ENCODE measurements around the gene LILRB5.
"Not testable (repeated sequence)": the region's sequence is repeated elsewhere in the genome, so short reads cannot be mapped to it uniquely, and the experiment has no call there.

LILRB5 gene

GRCh38 chr19:54214734-54215133, 42.3 kb downstream of the LILRB5 start:
- not testable (repeated sequence) for H3K27ac ChIP-seq (ENCODE audit: low read length); H3K4me3 ChIP-seq (ENCODE audit: low read length); H3K9me3 ChIP-seq (ENCODE audit: control insufficient read depth, insufficient read depth, low read length); H3K4me1 ChIP-seq (ENCODE audit: control insufficient read depth, insufficient read depth, low read length); H3K36me3 ChIP-seq (ENCODE audit: control insufficient read depth, insufficient read depth, low read length); H3K27me3 ChIP-seq (ENCODE audit: control insufficient read depth, insufficient read depth, low read length); DNase-seq (ENCODE audit: low read depth, low spot score)
- WGBS (ENCODE audit: insufficient coverage, insufficient read length), result no CpG with 5 or more reads among the region's 19 CpGs

GRCh38 chr19:54214217-54214616, 42.9 kb downstream of the LILRB5 start:
- not testable (repeated sequence) for H3K36me3 ChIP-seq (ENCODE audit: control insufficient read depth, insufficient read depth, low read length)

DNA sequence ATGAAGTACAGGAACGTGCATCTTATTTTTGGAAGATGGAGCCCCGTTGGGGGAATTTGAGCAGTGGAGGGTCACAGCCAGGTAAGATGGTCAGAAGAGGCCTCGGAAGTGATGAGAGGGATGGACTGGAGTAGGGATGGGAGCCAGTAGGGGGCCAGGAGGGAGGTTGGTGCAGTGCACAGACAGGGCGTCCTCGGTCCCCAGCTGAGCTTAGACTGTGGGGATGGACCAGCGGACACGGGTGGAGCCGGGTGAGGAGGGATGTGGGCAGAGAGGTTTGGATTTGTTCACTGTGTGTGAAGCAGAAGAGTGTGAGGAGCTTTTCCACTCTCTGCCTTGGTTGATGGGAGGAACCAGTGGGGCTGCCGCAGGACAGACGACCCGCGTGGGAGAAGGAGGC, 45.8 kb downstream of the LILRB5 start:
- WGBS (ENCODE audit: insufficient coverage, insufficient read length), result no CpG with 5 or more reads among the region's 12 CpGs
- 0 out of 2 replicates have a peak, but pooled peaks cover 3% of the 10 kb centered on the region for H3K4me1 ChIP-seq (ENCODE audit: control insufficient read depth, insufficient read depth, low read length)
- no peaks in the 10 kb centered on the region for H3K9me3 ChIP-seq (ENCODE audit: control insufficient read depth, insufficient read depth, low read length)
- H3K4me3 ChIP-seq (ENCODE audit: low read length), result no peak overlapping the region
- DNase-seq (ENCODE audit: low read depth, low spot score), result no peak
- no peaks in the 10 kb centered on the region for H3K27me3 ChIP-seq (ENCODE audit: control insufficient read depth, insufficient read depth, low read length)
- peaks cover 18% of the 10 kb centered on the region for H3K36me3 ChIP-seq (ENCODE audit: control insufficient read depth, insufficient read depth, low read length)
- no peak overlapping the region for H3K27ac ChIP-seq (ENCODE audit: low read length)

More at GRCh38 chr19:54214217-54214616, 42.9 kb downstream of the LILRB5 start:
- H3K27ac ChIP-seq (ENCODE audit: low read length); H3K4me1 ChIP-seq (ENCODE audit: control insufficient read depth, insufficient read depth, low read length); H3K27me3 ChIP-seq (ENCODE audit: control insufficient read depth, insufficient read depth, low read length); H3K9me3 ChIP-seq (ENCODE audit: control insufficient read depth, insufficient read depth, low read length); H3K4me3 ChIP-seq (ENCODE audit: low read length); DNase-seq (ENCODE audit: low read depth, low spot score): not testable (repeated sequence)
- no CpG with 5 or more reads among the region's 5 CpGs for WGBS (ENCODE audit: insufficient coverage, insufficient read length)

GRCh38 chr19:54209811-54210494, 47.1 kb downstream of the LILRB5 start:
- 0 out of 2 replicates have a peak, but pooled peaks cover 3% of the 10 kb centered on the region for H3K4me1 ChIP-seq (ENCODE audit: control insufficient read depth, insufficient read depth, low read length)
- no peaks in the 10 kb centered on the region for H3K27me3 ChIP-seq (ENCODE audit: control insufficient read depth, insufficient read depth, low read length)
- H3K9me3 ChIP-seq (ENCODE audit: control insufficient read depth, insufficient read depth, low read length), result no peaks in the 10 kb centered on the region
- no peak overlapping the region for H3K27ac ChIP-seq (ENCODE audit: low read length)
- H3K36me3 ChIP-seq (ENCODE audit: control insufficient read depth, insufficient read depth, low read length), result peaks cover 27% of the 10 kb centered on the region
- WGBS (ENCODE audit: insufficient coverage, insufficient read length), result no CpG with 5 or more reads among the region's 10 CpGs
- no peak overlapping the region for H3K4me3 ChIP-seq (ENCODE audit: low read length)
- DNase-seq (ENCODE audit: low read depth, low spot score), result no peak

GRCh38 chr19:54209058-54209810, 47.8 kb downstream of the LILRB5 start:
- Histone ChIP-seq H3K9me3 (ENCODE audit: control insufficient read depth, insufficient read depth, low read length) (no peaks in the 10 kb centered on the region), H3K36me3 (ENCODE audit: control insufficient read depth, insufficient read depth, low read length) (peaks cover 31% of the 10 kb centered on the region), H3K4me3 (ENCODE audit: low read length) (no peak overlapping the region), H3K27me3 (ENCODE audit: control insufficient read depth, insufficient read depth, low read length) (no peaks in the 10 kb centered on the region), H3K4me1 (ENCODE audit: control insufficient read depth, insufficient read depth, low read length) (0 out of 2 replicates have a peak, but pooled peaks cover 3% of the 10 kb centered on the region), H3K27ac (ENCODE audit: low read length) (no peak overlapping the region)
- no CpG with 5 or more reads among the region's 24 CpGs for WGBS (ENCODE audit: insufficient coverage, insufficient read length)
- DNase-seq (ENCODE audit: low read depth, low spot score), result no peak

DNA sequence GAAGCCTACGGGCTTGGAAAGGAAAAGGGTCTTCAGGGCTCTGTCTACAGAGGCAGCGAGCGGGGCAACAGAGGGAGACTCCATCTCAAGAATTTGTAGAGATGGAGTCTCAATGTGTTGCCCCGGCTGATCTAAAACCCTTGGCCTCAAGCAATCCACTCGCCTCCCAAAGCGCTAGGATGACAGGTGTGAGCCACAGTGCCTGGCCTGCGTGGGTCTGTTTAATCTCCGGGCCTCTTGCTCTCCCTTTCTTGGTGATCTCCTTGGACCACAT, 48.4 kb downstream of the LILRB5 start:
- no peaks in the 10 kb centered on the region for H3K27me3 ChIP-seq (ENCODE audit: control insufficient read depth, insufficient read depth, low read length)
- no peak overlapping the region for H3K4me3 ChIP-seq (ENCODE audit: low read length)
- no peak for DNase-seq (ENCODE audit: low read depth, low spot score)
- peaks cover 34% of the 10 kb centered on the region for H3K36me3 ChIP-seq (ENCODE audit: control insufficient read depth, insufficient read depth, low read length)
- no peak overlapping the region for H3K27ac ChIP-seq (ENCODE audit: low read length)
- WGBS (ENCODE audit: insufficient coverage, insufficient read length), result no CpG with 5 or more reads among the region's 8 CpGs
- H3K9me3 ChIP-seq (ENCODE audit: control insufficient read depth, insufficient read depth, low read length), result no peaks in the 10 kb centered on the region
- 0 out of 2 replicates have a peak, but pooled peaks cover 3% of the 10 kb centered on the region for H3K4me1 ChIP-seq (ENCODE audit: control insufficient read depth, insufficient read depth, low read length)

DNA sequence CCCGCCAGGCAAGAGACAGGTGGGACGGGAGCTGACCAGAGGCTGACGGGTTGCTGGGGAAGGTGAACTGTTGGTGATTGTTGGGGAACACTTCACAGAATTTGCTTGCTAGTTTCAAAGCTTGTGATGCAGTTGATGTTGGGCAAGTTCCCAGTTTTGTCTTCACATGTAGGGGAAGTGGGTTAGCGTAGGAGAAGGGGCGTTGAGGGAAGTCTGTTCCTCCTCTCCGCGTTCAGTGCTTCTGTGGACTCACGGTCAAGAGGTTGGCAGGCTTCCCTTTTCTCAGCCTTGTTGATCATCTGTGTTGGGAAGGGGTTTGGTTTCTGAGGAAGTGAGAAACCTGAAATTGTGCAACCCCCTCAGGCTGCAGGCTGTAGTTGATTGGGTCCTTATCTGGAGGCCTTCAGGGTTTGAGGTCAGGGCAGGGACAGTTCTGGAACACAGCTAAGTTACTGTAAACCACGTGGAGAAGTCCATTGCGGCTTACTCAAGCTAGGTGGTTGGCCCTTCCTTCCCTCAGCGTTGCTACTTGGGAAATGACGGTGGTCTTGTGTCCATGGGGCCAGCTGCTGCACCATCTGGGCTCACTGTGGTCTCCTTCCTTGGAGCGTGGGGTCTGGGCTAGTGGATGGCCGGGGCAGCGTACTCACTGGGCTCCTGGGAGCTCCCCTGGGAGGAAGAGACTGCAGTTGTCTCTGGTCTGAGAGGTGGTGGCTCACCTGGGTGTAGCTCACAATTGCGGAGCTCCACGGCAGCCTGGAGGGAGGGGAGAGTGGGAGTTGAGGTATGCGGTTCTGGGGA, 48.9 kb downstream of the LILRB5 start:
- H3K27me3 ChIP-seq (ENCODE audit: control insufficient read depth, insufficient read depth, low read length), result no peaks in the 10 kb centered on the region
- H3K27ac ChIP-seq (ENCODE audit: low read length), result no peak overlapping the region
- WGBS (ENCODE audit: insufficient coverage, insufficient read length), result no CpG with 5 or more reads among the region's 18 CpGs
- H3K36me3 ChIP-seq (ENCODE audit: control insufficient read depth, insufficient read depth, low read length), result peaks cover 39% of the 10 kb centered on the region
- H3K4me3 ChIP-seq (ENCODE audit: low read length), result no peak overlapping the region
- H3K4me1 ChIP-seq (ENCODE audit: control insufficient read depth, insufficient read depth, low read length), result 0 out of 2 replicates have a peak, but pooled peaks cover 3% of the 10 kb centered on the region
- DNase-seq (ENCODE audit: low read depth, low spot score), result no peak
- no peaks in the 10 kb centered on the region for H3K9me3 ChIP-seq (ENCODE audit: control insufficient read depth, insufficient read depth, low read length)

GRCh38 chr19:54207676-54207982, 49.4 kb downstream of the LILRB5 start:
- Histone ChIP-seq H3K4me1 (ENCODE audit: control insufficient read depth, insufficient read depth, low read length) (0 out of 2 replicates have a peak, but pooled peaks cover 3% of the 10 kb centered on the region), H3K4me3 (ENCODE audit: low read length) (no peak overlapping the region), H3K36me3 (ENCODE audit: control insufficient read depth, insufficient read depth, low read length) (peaks cover 45% of the 10 kb centered on the region), H3K27ac (ENCODE audit: low read length) (no peak overlapping the region), H3K9me3 (ENCODE audit: control insufficient read depth, insufficient read depth, low read length) (no peaks in the 10 kb centered on the region), H3K27me3 (ENCODE audit: control insufficient read depth, insufficient read depth, low read length) (no peaks in the 10 kb centered on the region)
- no peak for DNase-seq (ENCODE audit: low read depth, low spot score)
- no CpG with 5 or more reads among the region's 5 CpGs for WGBS (ENCODE audit: insufficient coverage, insufficient read length)

DNA sequence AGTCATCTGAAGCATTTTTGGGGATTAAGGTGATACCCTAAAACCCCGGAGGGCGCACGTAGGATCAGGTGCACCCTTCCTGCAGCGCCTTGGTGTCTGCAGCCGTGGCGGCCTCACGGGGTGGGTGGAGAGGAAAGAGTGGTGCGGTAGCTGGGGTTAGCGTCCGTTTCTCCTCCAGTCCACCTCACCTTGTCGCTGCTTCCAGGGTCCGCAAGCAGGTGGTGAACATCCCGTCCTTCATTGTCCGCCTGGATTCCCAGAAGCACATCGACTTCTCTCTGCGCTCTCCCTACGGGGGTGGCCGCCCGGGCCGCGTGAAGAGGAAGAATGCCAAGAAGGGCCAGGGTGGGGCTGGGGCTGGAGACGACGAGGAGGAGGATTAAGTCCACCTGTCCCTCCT, 49.9 kb downstream of the LILRB5 start:
- H3K27ac ChIP-seq (ENCODE audit: low read length); DNase-seq (ENCODE audit: low read depth, low spot score); H3K4me1 ChIP-seq (ENCODE audit: control insufficient read depth, insufficient read depth, low read length); H3K27me3 ChIP-seq (ENCODE audit: control insufficient read depth, insufficient read depth, low read length); H3K9me3 ChIP-seq (ENCODE audit: control insufficient read depth, insufficient read depth, low read length); H3K4me3 ChIP-seq (ENCODE audit: low read length): not testable (repeated sequence)
- peaks cover 49% of the 10 kb centered on the region for H3K36me3 ChIP-seq (ENCODE audit: control insufficient read depth, insufficient read depth, low read length)
- WGBS (ENCODE audit: insufficient coverage, insufficient read length), result no CpG with 5 or more reads among the region's 23 CpGs

DNA sequence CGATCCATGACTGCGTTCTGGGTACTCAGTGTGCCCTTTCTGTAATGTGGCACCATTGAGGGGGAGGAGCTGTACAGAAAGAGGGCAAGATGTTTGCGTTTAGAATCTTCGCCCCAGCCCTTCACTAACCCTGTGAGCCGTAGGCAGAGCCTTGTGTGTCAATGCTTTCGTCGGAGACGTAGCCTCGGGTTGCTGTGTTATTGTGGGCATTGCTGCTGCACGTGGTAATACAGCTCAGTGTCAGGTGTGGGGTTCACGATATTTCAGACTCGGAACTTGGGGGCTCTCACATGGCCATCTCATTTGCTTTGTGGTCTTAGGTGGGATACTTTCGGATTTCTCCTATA, 50.3 kb downstream of the LILRB5 start:
- Histone ChIP-seq H3K4me1 (ENCODE audit: control insufficient read depth, insufficient read depth, low read length) (peaks cover 4% of the 10 kb centered on the region; the same call in 1 of the 2 replicates), H3K36me3 (ENCODE audit: control insufficient read depth, insufficient read depth, low read length) (peaks cover 49% of the 10 kb centered on the region), H3K9me3 (ENCODE audit: control insufficient read depth, insufficient read depth, low read length) (no peaks in the 10 kb centered on the region), H3K27me3 (ENCODE audit: control insufficient read depth, insufficient read depth, low read length) (no peaks in the 10 kb centered on the region), H3K4me3 (ENCODE audit: low read length) (no peak overlapping the region), H3K27ac (ENCODE audit: low read length) (no peak overlapping the region)
- no CpG with 5 or more reads among the region's 13 CpGs for WGBS (ENCODE audit: insufficient coverage, insufficient read length)
- no peak for DNase-seq (ENCODE audit: low read depth, low spot score)

Data from iPS DF 6.9 (cell line).